DMS153 treated with DMSO at 0.1 percent for 48 hours (cell line): ENCODE data around the gene KLHL12.

Experiments used
- DNase-seq: peaks from one replicate; lab custom pipeline; 2025; ENCODE audit not compliant: unreplicated experiment; lab: John Stamatoyannopoulos, UW

Gene KLHL12

DNA sequence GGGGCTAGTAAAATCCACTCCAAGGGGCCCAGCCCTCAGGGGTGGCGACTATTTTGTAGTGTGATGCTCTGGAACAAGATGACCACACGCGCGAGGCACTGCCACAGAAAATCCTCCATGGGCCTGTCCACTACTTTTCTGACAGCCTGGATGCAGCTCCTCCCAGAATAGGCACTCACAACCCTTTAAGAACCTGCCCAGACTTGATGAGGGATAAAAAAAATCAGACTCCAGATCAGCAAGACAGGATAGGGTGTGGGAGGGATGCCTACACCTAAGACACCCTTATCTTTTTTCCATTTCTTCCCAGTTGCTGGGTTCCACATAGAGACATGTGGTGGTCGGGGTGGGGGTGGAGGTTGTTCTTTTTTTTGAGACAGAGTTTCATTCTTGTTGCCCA lies 82.8 kb downstream of the KLHL12 start:
- no peak for DNase-seq

DNA sequence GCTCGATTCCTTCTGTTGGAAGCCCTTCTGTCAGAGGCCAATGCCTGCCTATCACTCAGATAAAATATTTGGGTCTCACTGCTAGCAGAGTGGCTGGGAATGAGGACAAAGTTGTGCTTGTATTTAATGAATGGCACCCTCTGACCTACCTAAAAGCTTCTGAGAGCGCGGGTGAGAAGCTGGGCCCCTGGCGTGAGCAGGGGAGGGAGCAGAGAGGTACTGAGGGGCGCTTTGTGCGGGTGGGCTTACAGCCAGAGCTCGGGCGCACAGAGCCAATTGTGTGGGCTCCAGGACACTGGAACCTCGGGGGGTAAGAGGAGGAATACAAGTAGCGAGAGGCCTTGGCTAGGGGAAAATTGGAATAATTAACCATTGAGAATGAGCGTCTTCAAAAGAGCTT lies 84.0 kb downstream of the KLHL12 start:
- DNase-seq: no peak
